Myocyte (in vitro differentiated cells): Measurements from ENCODE around the gene B3GAT3. TPM values are rescaled to one million over a fixed set of nuclear protein-coding genes. Genes with fewer than 3 reads are reported as not detected.
"Not testable (repeated sequence)": the region's sequence is repeated elsewhere in the genome, so short reads cannot be mapped to it uniquely, and the experiment has no call there.

Source experiments
- DNase-seq: peaks from one replicate; pipeline ENCODE4 v3.0.0-alpha.2; 2012; ENCODE audit warnings: low read depth
- microRNA-seq: library from miRNA; unstranded; fragments of <30 nt; microRNA quantifications from one replicate; pipeline ENCODE4, GENCODE V29; 2016
- total RNA-seq: library from RNA; depleted of rRNA; stranded (reverse); fragments of >200 nt; gene quantifications from 2 replicates; pipeline ENCODE4 v1.2.3, GENCODE V29; 2014

B3GAT3 gene
- total RNA-seq, 1 donor from 2014 or later = 52.6 TPM

DNA sequence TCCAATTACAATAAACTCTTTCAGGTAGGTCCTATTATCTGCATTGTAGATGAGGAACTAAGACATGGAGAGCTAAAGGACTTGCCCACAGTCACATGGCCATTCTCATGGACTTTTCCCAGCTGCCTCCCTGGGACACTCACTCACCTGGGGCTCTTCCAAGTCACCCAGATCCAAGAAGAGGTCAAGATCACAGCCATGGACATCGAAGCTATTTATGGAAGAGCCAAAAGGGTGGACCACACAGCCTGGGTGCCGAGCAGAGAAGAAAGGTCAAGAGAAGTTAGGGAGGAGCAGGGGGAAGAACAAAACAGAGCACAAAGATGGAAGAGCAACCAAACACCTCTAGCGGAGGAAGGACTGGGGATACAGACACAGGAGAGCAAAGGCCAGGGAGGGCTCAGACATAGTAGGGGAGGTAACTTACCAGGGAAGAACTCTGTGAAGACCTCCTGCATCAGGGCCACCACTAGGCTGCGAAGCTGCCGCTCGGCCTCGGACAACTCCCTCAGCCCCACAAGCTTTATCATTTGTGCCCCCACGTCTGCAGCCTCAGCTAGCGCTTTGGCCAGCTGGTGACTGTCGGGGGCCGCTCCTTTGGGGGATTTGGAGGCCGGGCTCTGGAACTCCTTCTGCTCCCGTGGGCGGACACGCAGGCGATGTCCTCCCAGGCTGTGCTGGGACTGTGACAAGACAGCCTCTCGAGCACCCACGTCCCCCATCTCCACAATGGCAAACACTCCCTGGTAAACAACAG, 40.6 kb downstream of the B3GAT3 start:
- no peak for DNase-seq

GRCh38 chr11:62579252-62579651, 42.5 kb downstream of the B3GAT3 start:
- DNase-seq = no peak

- DNase-seq = no peak
Measured at GRCh38 chr11:62578541-62578940, 43.2 kb downstream of the B3GAT3 start.

GRCh38 chr11:62577046-62577714, 44.6 kb downstream of the B3GAT3 start:
- no peak for DNase-seq

DNA sequence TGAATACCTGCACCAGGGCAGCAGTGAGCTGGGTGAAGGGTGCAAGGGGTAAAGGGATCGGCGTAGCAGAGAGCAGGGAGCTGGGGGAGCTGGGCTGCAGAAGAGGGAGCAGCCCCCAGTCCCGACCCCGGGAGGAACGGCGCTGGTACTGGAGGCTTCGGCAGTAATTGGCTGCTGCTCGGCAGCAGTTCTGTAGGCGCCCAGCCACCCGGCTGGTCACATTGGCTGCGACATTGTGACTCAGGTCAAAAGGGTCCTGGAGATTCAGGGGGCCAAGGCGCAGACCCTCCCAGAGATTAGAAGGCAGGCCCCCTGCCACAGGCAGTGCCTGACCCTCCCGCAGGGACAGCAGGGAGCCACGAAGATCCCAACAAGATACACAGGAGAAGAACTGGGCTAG, 45.9 kb downstream of the B3GAT3 start:
- no peak for DNase-seq

- DNase-seq = no peak
Measured at GRCh38 chr11:62575156-62575555, 46.6 kb downstream of the B3GAT3 start.

- peak; percentile 57 for DNase-seq
Measured at GRCh38 chr11:62574363-62575071, 47.3 kb downstream of the B3GAT3 start.

- peak; percentile 100 for DNase-seq
Measured at GRCh38 chr11:62573592-62574362, 48.0 kb downstream of the B3GAT3 start, which contains the start of gene EEF1G. Gene EEF1G, minus strand, starts transcription at chr11:62573891. Its CDS starts 49 bp downstream, at chr11:62573842.

- DNase-seq = peak; percentile 41
Measured at GRCh38 chr11:62573006-62573591, 48.7 kb downstream of the B3GAT3 start.

DNA sequence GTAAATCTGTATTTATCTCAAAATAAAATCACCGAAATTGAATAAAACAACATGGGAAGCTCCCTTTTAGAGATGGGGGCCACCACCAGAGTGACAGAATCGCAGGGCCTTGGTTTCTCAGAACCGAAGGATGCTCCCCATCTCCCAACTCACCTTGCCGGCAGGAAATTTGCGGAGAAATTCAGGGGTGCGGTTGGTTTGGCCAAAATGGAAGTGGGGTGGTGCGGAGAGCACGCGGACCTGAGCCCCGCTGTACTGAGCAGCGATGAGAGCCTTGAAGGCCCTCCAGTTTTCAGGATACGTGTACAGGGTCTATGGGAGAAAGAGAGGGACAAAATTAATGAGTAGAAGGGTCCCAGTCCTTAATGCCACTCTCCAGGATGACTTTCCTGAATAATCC, 49.4 kb downstream of the B3GAT3 start:
- DNase-seq = no peak

GRCh38 chr11:62571493-62571892, 50.3 kb downstream of the B3GAT3 start:
- not testable (repeated sequence) for DNase-seq

- DNase-seq = not testable (repeated sequence)
Measured at GRCh38 chr11:62570903-62571302, 50.9 kb downstream of the B3GAT3 start.

- no peak for DNase-seq
Measured at GRCh38 chr11:62569611-62570010, 52.2 kb downstream of the B3GAT3 start.

- no peak for DNase-seq
Measured at GRCh38 chr11:62567018-62567633, 54.7 kb downstream of the B3GAT3 start.

- DNase-seq = no peak
Measured at GRCh38 chr11:62566247-62566646, 55.5 kb downstream of the B3GAT3 start.

Small RNA genes lying within 50 kb of the gene (microRNA-seq; reads per million reads assigned to microRNA genes)
- gene MIR6747 = 0.48 reads per million

Other genes with a start within 250 kb of the B3GAT3 start
- not detected in 2 replicates for gene SCGB1A1, start 203.0 kb downstream of the B3GAT3 start, total RNA-seq
- gene AHNAK, start 75.2 kb downstream of the B3GAT3 start, total RNA-seq = 141 and 144 TPM in 2 replicates
- 1,484 and 1,704 TPM in 2 replicates for gene EEF1G, start 48.1 kb downstream of the B3GAT3 start, total RNA-seq
- gene TUT1, start 30.5 kb downstream of the B3GAT3 start, total RNA-seq = 7.5 and 8.1 TPM in 2 replicates
- 66.9 and 72.4 TPM in 2 replicates for gene MTA2, start 20.1 kb downstream of the B3GAT3 start, total RNA-seq
- gene EML3, start 9.2 kb downstream of the B3GAT3 start, total RNA-seq = 11.3 and 17.6 TPM in 2 replicates
- gene ROM1, start 8.7 kb downstream of the B3GAT3 start, total RNA-seq = 1.5 and 2.8 TPM in 2 replicates
- 168 and 174 TPM in 2 replicates for gene GANAB, start 24.6 kb upstream of the B3GAT3 start, total RNA-seq
- 20.6 and 22.4 TPM in 2 replicates for gene INTS5, start 31.3 kb upstream of the B3GAT3 start, total RNA-seq
- gene C11orf98, start 43.2 kb upstream of the B3GAT3 start, total RNA-seq = 32.2 and 40.7 TPM in 2 replicates
- gene CSKMT, start 43.3 kb upstream of the B3GAT3 start, total RNA-seq = 3.2 and 12.4 TPM in 2 replicates
- 5.7 and 6.3 TPM in 2 replicates for gene UQCC3, start 49.7 kb upstream of the B3GAT3 start, total RNA-seq
- gene LBHD1, start 50.3 kb upstream of the B3GAT3 start, total RNA-seq = 4.5 and 5.0 TPM in 2 replicates
- gene UBXN1, start 57.1 kb upstream of the B3GAT3 start, total RNA-seq = 123 and 133 TPM in 2 replicates
- gene LRRN4CL, start 67.5 kb upstream of the B3GAT3 start, total RNA-seq = 195 and 219 TPM in 2 replicates
- gene BSCL2, start 85.4 kb upstream of the B3GAT3 start, total RNA-seq = 40.8 and 49.8 TPM in 2 replicates
- not detected in 2 replicates for gene GNG3, start 85.7 kb upstream of the B3GAT3 start, total RNA-seq
- 8.0 and 8.6 TPM in 2 replicates for gene HNRNPUL2, start 105.5 kb upstream of the B3GAT3 start, total RNA-seq
- 19.7 and 30.9 TPM in 2 replicates for gene TTC9C, start 106.5 kb upstream of the B3GAT3 start, total RNA-seq
- 6.6 TPM in 2 replicates for gene ZBTB3, start 132.2 kb upstream of the B3GAT3 start, total RNA-seq
- gene POLR2G, start 139.6 kb upstream of the B3GAT3 start, total RNA-seq = 67.8 and 69.4 TPM in 2 replicates
- 22.1 and 24.9 TPM in 2 replicates for gene TAF6L, start 149.4 kb upstream of the B3GAT3 start, total RNA-seq
- 30.9 and 52.2 TPM in 2 replicates for gene TMEM179B, start 165.4 kb upstream of the B3GAT3 start, total RNA-seq
- 23.9 and 33.4 TPM in 2 replicates for gene TMEM223, start 170.0 kb upstream of the B3GAT3 start, total RNA-seq
- gene NXF1, start 183.5 kb upstream of the B3GAT3 start, total RNA-seq = 44.0 and 48.5 TPM in 2 replicates
- gene STX5, start 210.1 kb upstream of the B3GAT3 start, total RNA-seq = 25.1 and 27.4 TPM in 2 replicates
- not detected in 2 replicates for gene TEX54, start 210.9 kb upstream of the B3GAT3 start, total RNA-seq
- 37.9 and 48.1 TPM in 2 replicates for gene WDR74, start 217.6 kb upstream of the B3GAT3 start, total RNA-seq